GM19324 (cell line): Measurements from ENCODE around the gene PBX1.

ENCODE experiments used
- ATAC-seq: cut with Tn5 transposase; IDR thresholded peaks from one replicate; pipeline ENCODE4 v1.9.1; 2021; ENCODE audit warnings: mild to moderate bottlenecking, moderate library complexity; ENCODE audit not compliant: unreplicated experiment, low FRiP score

Gene PBX1

GRCh38 chr1:164885311-164885710 lies 326.3 kb downstream of the PBX1 start:
- ATAC-seq: no peak

- ATAC-seq: no peak
Observed at GRCh38 chr1:164886101-164886500, 327.1 kb downstream of the PBX1 start.

- no peak for ATAC-seq
Observed at GRCh38 chr1:164891615-164892014, 332.6 kb downstream of the PBX1 start.

- no peak for ATAC-seq
Observed at GRCh38 chr1:164895026-164895912, 336.3 kb downstream of the PBX1 start.

GRCh38 chr1:164901031-164901430 lies 342.0 kb downstream of the PBX1 start:
- ATAC-seq: no peak
